H1 (cell line): ENCODE results near the gene MAF. TPM values are rescaled to one million over a fixed set of nuclear protein-coding genes. Genes with fewer than 3 reads are reported as not detected.

ENCODE experiments used
- CTCF ChIA-PET: fragments of 300-600 bp; sonication (Branson Sonifier 250); formaldehyde crosslinking; loops from one replicate; lab custom pipeline; 2021; ENCODE audit not compliant: partially characterized antibody; lab: Charles Lee
- POLR2A ChIA-PET: fragments of 300-600 bp; sonication (Branson Sonifier 250); formaldehyde crosslinking; loops from one replicate; lab custom pipeline; 2021; ENCODE audit warnings: inconsistent platforms; ENCODE audit not compliant: partially characterized antibody; lab: Charles Lee
- DNase-seq, 2 experiments: peaks; one replicate each; pipeline versions ENCODE4 v3.0.0 to v3.0.0-alpha.2; 2010 to 2022; ENCODE audit warnings: low spot score in 2 of 2, low read depth in 1 of 2, mixed read lengths in 1 of 2
- FAIRE-seq: peaks from 2 replicates; lab custom pipeline; 2011; peaks lifted over from hg19 to GRCh38; lab: Jason Lieb, UNC
- H2AFZ ChIP-seq: 2 replicates; pipeline ENCODE4 v1.8.1; 2012; ENCODE audit warnings: low read length, inconsistent platforms
- H2AK5ac ChIP-seq: 2 replicates; pipeline ENCODE4 v1.6.1; 2013; ENCODE audit warnings: low read depth, low read length
- H2BK120ac ChIP-seq: replicated peaks from 2 replicates; pipeline ENCODE3; 2013; ENCODE audit warnings: low read depth, low read length, inconsistent platforms
- H2BK12ac ChIP-seq: 2 replicates; pipeline ENCODE4 v1.6.1; 2013; ENCODE audit warnings: low read depth, low read length
- H2BK15ac ChIP-seq: 2 replicates; pipeline ENCODE4 v1.6.1; 2013; ENCODE audit warnings: low read length
- H2BK20ac ChIP-seq: 2 replicates; pipeline ENCODE4 v1.6.1; 2013; ENCODE audit warnings: low read length
- H2BK5ac ChIP-seq: 2 replicates; pipeline ENCODE4 v1.6.1; 2013; ENCODE audit warnings: low read depth, low read length
- H3K14ac ChIP-seq: 2 replicates; pipeline ENCODE4 v1.6.1; 2013; ENCODE audit warnings: inconsistent platforms; ENCODE audit not compliant: insufficient read length
- H3K18ac ChIP-seq: 2 replicates; pipeline ENCODE4 v1.6.1; 2013; ENCODE audit warnings: low read length; ENCODE audit errors: extremely low read depth
- H3K23ac ChIP-seq: 2 replicates; pipeline ENCODE4 v1.6.1; 2013; ENCODE audit warnings: inconsistent platforms; ENCODE audit not compliant: insufficient read length
- H3K23me2 ChIP-seq: 2 replicates; pipeline ENCODE4 v1.6.1; 2013; ENCODE audit warnings: low read depth, low read length
- H3K27ac ChIP-seq: 2 replicates; pipeline ENCODE4 v1.6.1; 2011; ENCODE audit warnings: low read depth, low read length, inconsistent platforms
- H3K27me3 ChIP-seq, 4 experiments: replicated peaks in 1 of 4; 1 replicate in 1 of 4; 2 replicates in 3 of 4; pipeline versions ENCODE4 v1.6.1 to v1.8.1; 2011 to 2013; ENCODE audit warnings: low read length in 3 of 4, mild to moderate bottlenecking in 3 of 4, inconsistent platforms in 2 of 4, mixed read lengths in 2 of 4, moderate library complexity in 1 of 4; ENCODE audit not compliant: control insufficient read depth in 3 of 4, insufficient read depth in 3 of 4; ENCODE audit errors: extremely low read depth in 1 of 4
- H3K36me3 ChIP-seq, 4 experiments: 2 replicates each; pipeline versions ENCODE4 v1.6.1 to v1.8.1; 2011 to 2013; ENCODE audit warnings: mild to moderate bottlenecking in 4 of 4, low read length in 3 of 4, moderate library complexity in 2 of 4, control low read depth in 1 of 4, inconsistent platforms in 1 of 4; ENCODE audit not compliant: insufficient read depth in 4 of 4, control insufficient read depth in 2 of 4
- H3K4ac ChIP-seq: replicated peaks from 2 replicates; pipeline ENCODE3; 2013; ENCODE audit warnings: low read length, low read depth, mixed read lengths, inconsistent platforms; ENCODE audit not compliant: insufficient read length
- H3K4me1 ChIP-seq, 4 experiments: replicated peaks in 1 of 4; 1 replicate in 1 of 4; 2 replicates in 3 of 4; pipeline versions ENCODE4 v1.6.1 to v1.8.1; 2011 to 2013; ENCODE audit warnings: low read length in 3 of 4, inconsistent platforms in 2 of 4, mixed read lengths in 1 of 4; ENCODE audit not compliant: insufficient read depth in 4 of 4, control insufficient read depth in 3 of 4
- H3K4me2 ChIP-seq, 2 experiments: 2 replicates each; pipeline versions ENCODE4 v1.6.1 to v1.8.1; 2011 to 2013; ENCODE audit warnings: low read depth in 2 of 2, low read length in 2 of 2, control low read depth in 1 of 2, inconsistent platforms in 1 of 2, mild to moderate bottlenecking in 1 of 2; ENCODE audit not compliant: insufficient read depth in 1 of 2
- H3K4me3 ChIP-seq, 4 experiments: fragments of 200-600, 300-600 bp in 1 of 4; sonication (generic), shearing (Covaris generic), sonication (Bioruptor Twin) in 1 of 4; 2 replicates each; pipeline versions ENCODE4 v1.5.1 to v1.8.1; 2011 to 2016; ENCODE audit warnings: low read length in 4 of 4, low read depth in 3 of 4, control low read depth in 2 of 4, inconsistent platforms in 2 of 4, mild to moderate bottlenecking in 2 of 4, mixed read lengths in 1 of 4, moderate library complexity in 1 of 4; ENCODE audit not compliant: insufficient read depth in 2 of 4; ENCODE audit errors: extremely low read depth in 1 of 4
- H3K56ac ChIP-seq: replicated peaks from 2 replicates; pipeline ENCODE3; 2013; ENCODE audit warnings: low read depth, mild to moderate bottlenecking, mixed read lengths, low read length, inconsistent platforms; ENCODE audit not compliant: insufficient read length
- H3K79me1 ChIP-seq: 2 replicates; pipeline ENCODE4 v1.6.1; 2013; ENCODE audit warnings: low read depth, low read length, control low read depth
- H3K79me2 ChIP-seq, 2 experiments: 2 replicates each; pipeline versions ENCODE4 v1.6.1 to v1.8.1; 2012 to 2013; ENCODE audit warnings: low read length in 2 of 2, mild to moderate bottlenecking in 2 of 2, inconsistent platforms in 1 of 2; ENCODE audit not compliant: insufficient read depth in 2 of 2, control insufficient read depth in 1 of 2
- H3K9ac ChIP-seq, 4 experiments: replicated peaks in 1 of 4; 1 replicate in 1 of 4; 2 replicates in 3 of 4; pipeline versions ENCODE4 v1.6.1 to v1.8.1; 2011 to 2013; ENCODE audit warnings: low read depth in 3 of 4, low read length in 3 of 4, control low read depth in 2 of 4, mild to moderate bottlenecking in 2 of 4, moderate library complexity in 2 of 4, inconsistent platforms in 1 of 4; ENCODE audit errors: extremely low read depth in 1 of 4
- H3K9me3 ChIP-seq, 2 experiments: 2 replicates each; pipeline versions ENCODE4 v1.6.1 to v1.8.1; 2012 to 2013; ENCODE audit warnings: mild to moderate bottlenecking in 2 of 2, moderate library complexity in 2 of 2, control low read depth in 1 of 2, inconsistent platforms in 1 of 2, low read depth in 1 of 2, low read length in 1 of 2, mixed read lengths in 1 of 2; ENCODE audit not compliant: insufficient read depth in 2 of 2
- H4K20me1 ChIP-seq, 2 experiments: replicated peaks in 1 of 2; 2 replicates each; pipeline versions ENCODE3 to v1.8.1; 2011 to 2013; ENCODE audit warnings: inconsistent platforms in 2 of 2, low read length in 2 of 2, mild to moderate bottlenecking in 1 of 2; ENCODE audit not compliant: insufficient read depth in 2 of 2, control insufficient read depth in 1 of 2
- H4K5ac ChIP-seq: 2 replicates; pipeline ENCODE4 v1.6.1; 2013; ENCODE audit warnings: low read length, low read depth, mixed read lengths, inconsistent platforms; ENCODE audit not compliant: insufficient read length
- H4K8ac ChIP-seq: 2 replicates; pipeline ENCODE4 v1.8.0; 2013; ENCODE audit warnings: mild to moderate bottlenecking, moderate library complexity, low read length, inconsistent platforms; ENCODE audit not compliant: insufficient read depth; ENCODE audit errors: extremely low read depth
- H4K91ac ChIP-seq: replicated peaks from 2 replicates; pipeline ENCODE3; 2013; ENCODE audit warnings: low read length, mixed read lengths, inconsistent platforms; ENCODE audit not compliant: insufficient read length
- BRCA1 ChIP-seq: IDR thresholded peaks from 2 replicates; pipeline ENCODE4 v1.6.1; 2012; ENCODE audit warnings: low read depth, low read length, improper control_type of control experiment
- CBX5 ChIP-seq: fragments of 300-800, 300-1000 bp; sonication (generic); IDR thresholded peaks from 2 replicates; pipeline ENCODE4 v1.7.1; 2016; ENCODE audit warnings: antibody characterized with exemption, low read length, low read depth
- CEBPB ChIP-seq: IDR thresholded peaks from 2 replicates; pipeline ENCODE4 v1.6.1; 2012; ENCODE audit warnings: low read depth, low read length
- RFX5 ChIP-seq: IDR thresholded peaks from 2 replicates; pipeline ENCODE4 v1.6.1; 2011; ENCODE audit warnings: low read depth, low read length, improper control_type of control experiment, borderline replicate concordance
- TEAD4 ChIP-seq: IDR thresholded peaks from 2 replicates; pipeline ENCODE4 v1.6.1; 2012; ENCODE audit warnings: low read depth, low read length, inconsistent platforms, mixed read lengths
- WGBS, 2 experiments: shearing (Covaris generic) in 1 of 2; methylation state at CpG; one replicate each; pipeline versions ENCODE4 v1.1.6 to v1.1.7; 2013 to 2015; ENCODE audit warnings: low lambda C conversion rate in 2 of 2, mixed read lengths in 2 of 2, inconsistent platforms in 1 of 2, low coverage in 1 of 2, missing lambda C conversion rate in 1 of 2; ENCODE audit not compliant: insufficient replicate concordance in 2 of 2, insufficient coverage in 1 of 2, insufficient read length in 1 of 2; ENCODE audit errors: extremely low coverage in 1 of 2, missing lambda C conversion rate in 1 of 2; 5-methylcytosine and 5-hydroxymethylcytosine counted together
- polyA plus RNA-seq, 7 experiments: library from polyadenylated mRNA; depleted of rRNA in 3 of 7; stranded (reverse) in 5 of 7; unstranded in 2 of 7; fragments of >200 nt in 5 of 7; fragments of 200-250 nt in 2 of 7; gene quantifications; 1 replicate in 5 of 7; 2 replicates in 1 of 7; 4 replicates in 1 of 7; pipeline versions ENCODE4 v1.2.1 to v1.2.3, GENCODE V29; 2011 to 2013; ENCODE audit warnings: missing spikeins in 2 of 7, mixed read lengths in 2 of 7
- total RNA-seq: library from RNA; stranded (reverse); fragmentation: NEBNext Ultra II Directional; extraction: Animal tissue kit (Norgen Biotek cat#: 25700); gene quantifications from 2 replicates; pipeline ENCODE4 v1.2.1, GENCODE V29; 2021

Gene MAF
- total and polyA plus RNA-seq, 2 of the 8 experiments (the other 6 are each of a cell fraction or from before 2014, with no cell fraction given): 1.3 to 2.7 TPM

DNA sequence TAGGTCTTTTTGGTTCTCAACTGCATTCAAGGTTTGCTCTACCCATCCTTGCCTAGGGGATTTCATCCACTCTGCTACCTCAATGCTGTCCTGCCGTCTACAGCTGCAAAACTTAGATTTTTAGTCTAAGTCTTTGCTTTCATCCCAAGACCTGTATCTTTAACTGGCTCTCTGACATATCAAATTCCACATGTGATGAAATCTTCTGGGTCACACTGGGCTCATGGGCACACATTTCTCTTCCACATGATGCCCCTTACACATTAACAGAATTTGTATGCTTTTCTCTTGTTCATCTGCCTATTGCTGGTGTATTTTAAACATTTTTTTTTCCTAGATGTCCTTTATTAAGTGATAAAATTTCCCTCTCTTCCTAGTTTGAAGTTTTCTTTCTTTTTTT is 39.6 kb downstream of the MAF start:
- H2BK12ac ChIP-seq: no peak overlapping the region
- CTCF ChIA-PET: interaction anchor here (0.6 kb wide), 1 partner anchor 493 kb away, joined by 3 read pairs; no protein-coding TSS in a partner anchor
- H3K18ac ChIP-seq: no peak overlapping the region
- WGBS, 2 experiments: 100% methylated on average over 1 of the region's 1 CpG; no CpG with 5 or more reads in 1 of the 2 experiments
- H4K91ac ChIP-seq: no peak overlapping the region
- H3K23ac ChIP-seq: no peak overlapping the region
- H3K36me3 ChIP-seq: no peaks in the 10 kb centered on the region
- FAIRE-seq (no peak), DNase-seq (no peak)
- TF ChIP-seq RFX5: no peak
- no peak for TF ChIP-seq CBX5
- TF ChIP-seq CEBPB: no peak
- TF ChIP-seq TEAD4: no peak
- no peak for TF ChIP-seq BRCA1
- no peaks in the 10 kb centered on the region for H3K9me3 ChIP-seq
- H2BK15ac ChIP-seq: no peak overlapping the region
- H3K79me2 ChIP-seq: no peaks in the 10 kb centered on the region
- H2BK5ac ChIP-seq: no peak overlapping the region
- no peak overlapping the region for H2BK20ac ChIP-seq
- no peak overlapping the region for H3K14ac ChIP-seq
- H3K4me3 ChIP-seq: no peak overlapping the region
- no peaks in the 10 kb centered on the region for H3K79me1 ChIP-seq
- no peak overlapping the region for H3K4ac ChIP-seq
- no peak overlapping the region for H3K4me2 ChIP-seq
- H4K5ac ChIP-seq: no peak overlapping the region
- no peaks in the 10 kb centered on the region for H3K23me2 ChIP-seq
- no peak overlapping the region for H3K56ac ChIP-seq
- H2AK5ac ChIP-seq: no peak overlapping the region
- H4K20me1 ChIP-seq: no peaks in the 10 kb centered on the region
- no peak overlapping the region for H2AFZ ChIP-seq
- H2BK120ac ChIP-seq: no peak overlapping the region
- no peak overlapping the region for H4K8ac ChIP-seq
- no peaks in the 10 kb centered on the region for H3K27me3 ChIP-seq
- peaks cover 0 to 5% (median 3%) of the 10 kb centered on the region in 4 experiments; a peak in 3 of 7 replicates for H3K4me1 ChIP-seq
- POLR2A ChIA-PET: no interaction called here
- H3K9ac ChIP-seq: no peak overlapping the region
- H3K27ac ChIP-seq: no peak overlapping the region
